ENCODE data around the gene ANKS4B.

Gene ANKS4B

GRCh38 chr16:21301168-21301894 is 67.8 kb downstream of the ANKS4B start:
- DNase-seq: peak; percentile 90

DNA sequence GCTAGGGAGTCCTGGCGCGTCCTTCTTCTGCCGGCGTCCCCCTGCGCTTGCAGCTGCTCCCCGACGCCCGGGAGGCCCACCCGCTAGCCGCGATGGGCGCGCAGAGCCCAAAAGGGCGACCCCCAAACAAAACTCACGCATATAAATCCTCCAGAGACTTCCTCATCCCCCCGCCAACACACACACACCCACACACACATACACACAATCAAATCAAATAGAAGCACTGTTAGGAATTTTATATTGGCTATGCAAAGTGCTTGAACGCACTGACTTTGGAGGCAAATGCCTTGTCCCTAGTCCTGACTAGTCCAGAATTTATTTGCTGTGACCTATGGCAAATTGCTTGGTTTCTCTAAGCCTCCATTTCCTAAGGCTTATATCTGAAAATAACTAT is 68.4 kb downstream of the ANKS4B start:
- DNase-seq: no peak

GRCh38 chr16:21302454-21302853 is 69.0 kb downstream of the ANKS4B start:
- DNase-seq: peak; percentile 42

DNA sequence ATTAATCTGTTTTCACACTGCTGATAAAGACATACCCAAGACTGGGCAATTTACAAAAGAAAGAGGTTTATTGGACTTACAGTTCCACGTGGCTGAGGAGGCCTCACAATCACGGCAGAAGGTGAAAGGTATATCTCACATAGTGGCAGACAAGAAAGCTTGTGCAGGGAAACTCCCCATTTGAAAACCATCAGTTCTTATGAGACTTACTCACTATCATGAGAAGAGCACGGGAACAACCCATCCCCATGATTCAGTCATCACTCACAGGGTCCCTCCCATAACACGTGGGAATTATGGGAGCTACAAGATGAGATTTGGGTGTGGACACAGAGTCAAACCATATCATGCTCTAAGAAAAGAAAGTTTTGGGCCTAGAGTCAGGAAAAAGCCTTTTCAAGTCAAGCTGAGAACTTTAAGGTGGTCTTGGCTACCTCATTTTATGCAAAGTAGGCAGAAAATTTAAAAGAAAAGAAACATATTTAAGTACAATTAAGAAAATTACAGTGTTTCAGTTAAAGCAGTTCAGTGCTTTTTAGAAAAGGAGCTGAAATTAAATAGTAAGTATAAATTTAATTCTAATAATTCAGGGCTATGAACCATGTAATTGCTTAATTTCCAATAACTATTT is 69.5 kb downstream of the ANKS4B start:
- no peak for DNase-seq

Measured in NCI-H82 (cell line).